Measurements from ENCODE around the gene ATG4A. TPM values are rescaled to one million over a fixed set of nuclear protein-coding genes. Genes with fewer than 3 reads are reported as not detected.

The ATG4A gene
- total and polyA plus RNA-seq, 2 experiments from 2014 or later = 13.5 to 18.0 TPM

GRCh38 chrX:108168961-108169740 lies 77.6 kb downstream of the ATG4A start:
- 74% methylated on average over 9 of the region's 9 CpGs for WGBS (ENCODE audit: low lambda C conversion rate, missing lambda C conversion rate)
- TF ChIP-seq EZH2 (IDR thresholded peaks at IDR 0.05; ENCODE audit: borderline replicate concordance) = no peak
- TF ChIP-seq EZH2phosphoT487 (IDR thresholded peaks at IDR 0.05; ENCODE audit: low read depth, severe bottlenecking, unreplicated experiment) = no peak
- TF ChIP-seq CTCF (IDR thresholded peaks at IDR 0.05; ENCODE audit: poor library complexity) = no peak

GRCh38 chrX:108169768-108170167 lies 78.2 kb downstream of the ATG4A start:
- no peak for DNase-seq (ENCODE audit: low spot score)
- H3K27ac ChIP-seq = no peak overlapping the region
- no peaks in the 10 kb centered on the region for H3K9me2 ChIP-seq (replicated peaks; ENCODE audit: insufficient read depth)
- no peak overlapping the region for H3K4me3 ChIP-seq
- no peaks in the 10 kb centered on the region for H3K79me2 ChIP-seq
- no peaks in the 10 kb centered on the region for H3K9me3 ChIP-seq (ENCODE audit: low read depth)
- no peak overlapping the region for H3K4me2 ChIP-seq
- TF ChIP-seq CTCF (IDR thresholded peaks at IDR 0.05; ENCODE audit: poor library complexity) (no peak), EZH2phosphoT487 (IDR thresholded peaks at IDR 0.05; ENCODE audit: low read depth, severe bottlenecking, unreplicated experiment) (no peak), EZH2 (IDR thresholded peaks at IDR 0.05; ENCODE audit: borderline replicate concordance) (no peak)
- no peak overlapping the region for H2AFZ ChIP-seq
- no peaks in the 10 kb centered on the region for H3K27me3 ChIP-seq
- WGBS (ENCODE audit: low lambda C conversion rate, missing lambda C conversion rate) = 77% methylated on average over 3 of the region's 3 CpGs
- H3K36me3 ChIP-seq (replicated peaks; ENCODE audit: insufficient read depth, low read depth) = no peaks in the 10 kb centered on the region
- H3K4me1 ChIP-seq (ENCODE audit: insufficient read depth) = no peaks in the 10 kb centered on the region
- no peaks in the 10 kb centered on the region for H4K20me1 ChIP-seq (ENCODE audit: insufficient read depth, poor library complexity, severe bottlenecking)

More at GRCh38 chrX:108168961-108169740, 77.6 kb downstream of the ATG4A start:
- H3K9me3 ChIP-seq (ENCODE audit: low read depth) = no peaks in the 10 kb centered on the region
- H2AFZ ChIP-seq = no peak overlapping the region
- no peaks in the 10 kb centered on the region for H3K36me3 ChIP-seq (replicated peaks; ENCODE audit: insufficient read depth, low read depth)
- no peak overlapping the region for H3K27ac ChIP-seq
- H3K9me2 ChIP-seq (replicated peaks; ENCODE audit: insufficient read depth) = no peaks in the 10 kb centered on the region
- H3K4me1 ChIP-seq (ENCODE audit: insufficient read depth) = no peaks in the 10 kb centered on the region
- no peaks in the 10 kb centered on the region for H4K20me1 ChIP-seq (ENCODE audit: insufficient read depth, poor library complexity, severe bottlenecking)
- no peak for DNase-seq (ENCODE audit: low spot score)
- H3K4me3 ChIP-seq = no peak overlapping the region
- H3K27me3 ChIP-seq = no peaks in the 10 kb centered on the region
- H3K4me2 ChIP-seq = no peak overlapping the region
- H3K79me2 ChIP-seq = no peaks in the 10 kb centered on the region

GRCh38 chrX:108171671-108172070 lies 80.1 kb downstream of the ATG4A start:
- H3K36me3 ChIP-seq (replicated peaks; ENCODE audit: insufficient read depth, low read depth) = no peaks in the 10 kb centered on the region
- 94% methylated on average over 4 of the region's 4 CpGs for WGBS (ENCODE audit: low lambda C conversion rate, missing lambda C conversion rate)
- no peak for TF ChIP-seq EZH2phosphoT487 (IDR thresholded peaks at IDR 0.05; ENCODE audit: low read depth, severe bottlenecking, unreplicated experiment)
- no peak for TF ChIP-seq CTCF (IDR thresholded peaks at IDR 0.05; ENCODE audit: poor library complexity)
- no peak for TF ChIP-seq EZH2 (IDR thresholded peaks at IDR 0.05; ENCODE audit: borderline replicate concordance)

More at GRCh38 chrX:108171671-108172070, 80.1 kb downstream of the ATG4A start:
- no peak overlapping the region for H3K27ac ChIP-seq
- DNase-seq (ENCODE audit: low spot score) = no peak
- H3K27me3 ChIP-seq = no peaks in the 10 kb centered on the region
- H3K4me2 ChIP-seq = no peak overlapping the region
- H4K20me1 ChIP-seq (ENCODE audit: insufficient read depth, poor library complexity, severe bottlenecking) = no peaks in the 10 kb centered on the region
- no peaks in the 10 kb centered on the region for H3K4me1 ChIP-seq (ENCODE audit: insufficient read depth)
- H3K9me2 ChIP-seq (replicated peaks; ENCODE audit: insufficient read depth) = no peaks in the 10 kb centered on the region
- no peak overlapping the region for H3K4me3 ChIP-seq
- H3K79me2 ChIP-seq = no peaks in the 10 kb centered on the region
- H3K9me3 ChIP-seq (ENCODE audit: low read depth) = no peaks in the 10 kb centered on the region
- H2AFZ ChIP-seq = no peak overlapping the region
